HK-2 (cell line): ENCODE data around the gene CETN2.
A peak's percentile ranks its signal among the peaks of the same experiment; 100 is the strongest.
"Not testable (repeated sequence)": the region's sequence is repeated elsewhere in the genome, so short reads cannot be mapped to it uniquely, and the experiment has no call there.

Experiments used
- DNase-seq: peaks from one replicate; pipeline ENCODE4 v3.0.0-alpha.2; 2018; ENCODE audit not compliant: unreplicated experiment

The CETN2 gene

GRCh38 chrX:152832520-152832919 lies 2.0 kb upstream of the CETN2 start:
- no peak for DNase-seq

- no peak for DNase-seq
Measured at GRCh38 chrX:152831391-152831790, 834 bp upstream of the CETN2 start.

- no peak for DNase-seq
Measured at GRCh38 chrX:152824841-152825374, 5.6 kb downstream of the CETN2 start.

GRCh38 chrX:152823657-152824056 lies 6.9 kb downstream of the CETN2 start:
- no peak for DNase-seq

- DNase-seq, result no peak
Measured at GRCh38 chrX:152822383-152823086, 8.0 kb downstream of the CETN2 start.

GRCh38 chrX:152821145-152821765 lies 9.3 kb downstream of the CETN2 start:
- peak; percentile 22 for DNase-seq

- no peak for DNase-seq
Measured at GRCh38 chrX:152819732-152820131, 10.8 kb downstream of the CETN2 start.

GRCh38 chrX:152819266-152819665 lies 11.3 kb downstream of the CETN2 start:
- no peak for DNase-seq

- no peak for DNase-seq
Measured at GRCh38 chrX:152818356-152818755, 12.2 kb downstream of the CETN2 start.

- DNase-seq, result no peak
Measured at GRCh38 chrX:152817078-152817764, 13.3 kb downstream of the CETN2 start.

- DNase-seq, result no peak
Measured at GRCh38 chrX:152814048-152814447, 16.5 kb downstream of the CETN2 start.

GRCh38 chrX:152813206-152813605 lies 17.4 kb downstream of the CETN2 start:
- DNase-seq, result no peak

- DNase-seq, result no peak
Measured at GRCh38 chrX:152810403-152810802, 20.2 kb downstream of the CETN2 start.

- no peak for DNase-seq
Measured at GRCh38 chrX:152806035-152806434, 24.5 kb downstream of the CETN2 start.

- no peak for DNase-seq
Measured at GRCh38 chrX:152798945-152799344, 31.6 kb downstream of the CETN2 start.

GRCh38 chrX:152787062-152787461 lies 43.5 kb downstream of the CETN2 start:
- DNase-seq, result not testable (repeated sequence)
